IPS-11a (cell line): ENCODE results near the gene LMF1.

Experiments
- H3K4me3 ChIP-seq: one replicate; pipeline ENCODE4 v1.5.1; 2013; ENCODE audit warnings: low read depth, low read length, control low read depth

LMF1 gene

DNA sequence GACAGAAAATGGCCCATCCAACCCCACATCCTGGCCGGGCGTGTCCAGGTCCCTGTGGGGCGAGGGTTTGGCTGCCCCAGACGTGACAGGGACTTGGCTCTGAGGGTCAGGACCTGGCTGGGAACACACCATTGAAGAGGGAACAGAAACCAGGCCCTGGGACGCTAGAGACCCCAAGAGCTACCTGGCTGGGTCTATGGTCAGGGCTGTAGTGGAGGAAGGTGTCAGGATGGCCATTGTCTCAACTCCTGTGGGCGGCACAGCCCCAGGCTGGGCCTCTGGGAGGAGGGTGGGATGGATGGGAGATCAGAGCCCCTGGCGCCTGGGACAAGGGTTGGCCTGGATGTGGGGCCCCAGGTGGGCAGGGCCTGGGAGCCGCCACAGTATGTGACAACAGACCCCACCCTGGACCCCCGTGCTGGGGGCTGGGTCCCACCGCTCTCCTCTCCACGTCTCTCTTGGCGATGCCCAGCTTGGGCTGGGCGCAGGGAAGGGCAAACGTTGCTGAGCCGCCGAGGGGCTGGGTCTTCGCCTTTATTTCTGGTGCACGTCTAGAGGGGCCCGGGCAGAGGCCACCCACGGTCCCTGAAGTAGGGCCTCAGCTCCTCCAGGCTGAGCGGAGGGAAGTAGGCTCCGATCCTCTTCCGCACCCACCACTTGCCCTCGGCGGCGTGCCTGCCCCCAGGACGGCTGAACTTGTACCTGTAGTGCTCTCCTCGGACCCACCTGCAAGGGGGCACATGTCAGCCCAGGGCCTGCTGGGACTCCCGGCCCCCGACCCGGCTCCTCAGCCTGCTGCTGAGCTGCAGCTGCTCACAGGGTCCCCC is 116.6 kb downstream of the LMF1 start:
- no peak overlapping the region for H3K4me3 ChIP-seq

DNA sequence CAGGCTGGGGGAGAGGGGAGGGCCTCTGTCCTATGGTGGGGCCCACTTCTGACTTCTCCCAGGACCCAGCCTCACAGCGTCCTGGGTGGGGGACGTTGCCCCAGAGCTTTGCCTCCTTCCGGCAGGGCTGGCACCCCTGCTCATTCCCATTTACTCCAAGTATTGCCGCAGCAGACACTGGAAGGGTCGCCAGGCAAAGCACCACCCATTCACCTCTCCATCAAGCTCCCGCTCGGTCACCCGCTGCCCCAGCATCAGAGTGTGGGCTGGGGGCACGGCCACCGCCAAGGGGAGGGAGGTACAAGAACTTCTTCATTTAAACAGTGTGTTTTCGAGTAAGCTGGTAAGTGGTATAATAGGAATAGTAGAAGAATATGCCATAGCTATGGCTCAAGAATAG is 117.5 kb downstream of the LMF1 start:
- no peak overlapping the region for H3K4me3 ChIP-seq

- no peak overlapping the region for H3K4me3 ChIP-seq
These were observed 118.2 kb downstream of the LMF1 start for GRCh38 chr16:852451-853185.

GRCh38 chr16:851871-852270 is 118.9 kb downstream of the LMF1 start:
- no peak overlapping the region for H3K4me3 ChIP-seq

DNA sequence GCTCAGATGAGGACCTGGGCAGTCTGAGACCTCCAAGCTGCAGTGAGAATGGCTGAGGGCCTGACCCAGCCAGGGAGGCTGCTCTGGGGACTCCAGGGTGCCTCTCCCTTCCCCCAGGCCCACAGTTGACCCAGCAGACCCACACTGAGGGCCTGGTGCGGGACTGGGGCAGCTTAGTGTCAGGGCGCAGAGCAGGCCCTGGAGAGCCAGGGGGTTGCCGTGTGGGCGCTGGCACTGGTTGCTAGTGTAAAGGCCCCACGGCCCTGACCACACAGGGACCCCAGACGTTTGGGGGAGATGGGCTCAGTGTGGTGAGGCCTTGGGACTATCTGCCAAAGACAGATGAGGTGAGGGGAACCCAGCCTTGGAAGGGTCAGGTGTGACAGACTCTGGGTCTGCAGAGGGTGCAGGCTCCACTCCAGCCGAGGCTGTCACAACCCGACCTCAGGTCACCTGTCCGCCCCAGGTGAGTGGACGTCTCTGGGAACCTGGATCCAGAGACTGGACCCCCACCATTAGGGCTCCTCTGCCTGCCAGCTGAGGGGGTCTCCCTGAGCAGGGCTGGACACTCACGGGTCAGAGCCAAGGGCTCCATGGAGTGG is 119.5 kb downstream of the LMF1 start:
- no peak overlapping the region for H3K4me3 ChIP-seq

- H3K4me3 ChIP-seq = no peak overlapping the region
These were observed 120.1 kb downstream of the LMF1 start for GRCh38 chr16:850668-851067.

- no peak overlapping the region for H3K4me3 ChIP-seq
These were observed 122.1 kb downstream of the LMF1 start for GRCh38 chr16:848510-849253.

- no peak overlapping the region for H3K4me3 ChIP-seq
These were observed 122.9 kb downstream of the LMF1 start for GRCh38 chr16:847681-848445.

GRCh38 chr16:847151-847550 is 123.6 kb downstream of the LMF1 start:
- H3K4me3 ChIP-seq = no peak overlapping the region

DNA sequence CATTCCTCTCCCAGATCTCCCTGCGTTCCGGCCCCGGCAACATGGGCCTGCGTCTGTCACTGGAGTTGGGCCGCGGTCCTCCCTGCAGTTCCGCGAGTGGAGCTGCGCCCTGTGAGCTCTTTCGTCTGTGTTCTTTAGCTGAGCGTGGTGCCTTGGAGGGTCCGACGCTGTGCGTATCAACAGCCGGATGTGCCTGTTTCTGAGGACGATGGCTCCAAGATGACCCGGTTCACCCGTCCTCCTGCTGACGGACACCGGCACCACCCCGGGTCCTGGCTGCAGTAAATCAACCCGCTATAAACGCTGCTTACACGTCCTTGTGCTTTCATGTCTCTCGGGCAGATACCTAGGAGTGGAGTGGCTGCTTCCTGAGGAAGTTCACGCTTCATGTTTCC is 125.4 kb downstream of the LMF1 start:
- H3K4me3 ChIP-seq = no peak overlapping the region

DNA sequence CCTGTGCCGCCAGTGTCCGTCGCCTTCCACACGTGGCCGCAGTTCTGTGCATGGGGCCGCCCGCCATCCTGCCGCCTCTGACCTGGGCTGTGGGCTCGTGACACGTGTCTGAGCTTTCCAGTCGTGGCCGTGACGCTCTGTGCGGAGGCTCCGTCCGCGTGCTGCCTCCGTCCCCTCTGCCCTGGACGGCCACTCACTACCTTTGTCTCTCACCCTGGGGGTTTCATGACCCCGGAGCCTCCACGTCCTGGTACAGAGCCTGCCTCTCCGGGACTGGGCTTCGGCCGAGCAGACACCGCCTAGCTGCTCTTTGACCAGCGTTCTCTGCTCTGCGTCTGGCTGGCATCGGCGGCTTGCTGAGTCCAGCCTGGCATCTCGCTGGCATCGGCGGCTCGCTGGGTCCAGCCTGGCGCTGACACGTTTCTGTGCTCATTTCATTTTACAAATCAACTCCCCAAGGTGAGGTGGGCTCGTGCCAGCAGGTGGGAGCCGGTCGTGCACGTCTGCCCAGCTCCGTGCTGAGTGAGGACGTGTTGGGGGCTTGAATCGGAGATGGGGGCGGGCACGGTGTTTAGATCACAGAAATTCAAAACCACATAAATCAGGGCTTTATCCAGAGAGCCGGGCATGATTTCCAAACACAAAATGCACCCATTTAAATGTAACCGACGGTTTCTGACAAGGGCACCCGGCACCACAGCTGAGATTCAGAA is 126.0 kb downstream of the LMF1 start:
- H3K4me3 ChIP-seq = no peak overlapping the region

GRCh38 chr16:843771-844170 is 127.0 kb downstream of the LMF1 start:
- H3K4me3 ChIP-seq = no peak overlapping the region

DNA sequence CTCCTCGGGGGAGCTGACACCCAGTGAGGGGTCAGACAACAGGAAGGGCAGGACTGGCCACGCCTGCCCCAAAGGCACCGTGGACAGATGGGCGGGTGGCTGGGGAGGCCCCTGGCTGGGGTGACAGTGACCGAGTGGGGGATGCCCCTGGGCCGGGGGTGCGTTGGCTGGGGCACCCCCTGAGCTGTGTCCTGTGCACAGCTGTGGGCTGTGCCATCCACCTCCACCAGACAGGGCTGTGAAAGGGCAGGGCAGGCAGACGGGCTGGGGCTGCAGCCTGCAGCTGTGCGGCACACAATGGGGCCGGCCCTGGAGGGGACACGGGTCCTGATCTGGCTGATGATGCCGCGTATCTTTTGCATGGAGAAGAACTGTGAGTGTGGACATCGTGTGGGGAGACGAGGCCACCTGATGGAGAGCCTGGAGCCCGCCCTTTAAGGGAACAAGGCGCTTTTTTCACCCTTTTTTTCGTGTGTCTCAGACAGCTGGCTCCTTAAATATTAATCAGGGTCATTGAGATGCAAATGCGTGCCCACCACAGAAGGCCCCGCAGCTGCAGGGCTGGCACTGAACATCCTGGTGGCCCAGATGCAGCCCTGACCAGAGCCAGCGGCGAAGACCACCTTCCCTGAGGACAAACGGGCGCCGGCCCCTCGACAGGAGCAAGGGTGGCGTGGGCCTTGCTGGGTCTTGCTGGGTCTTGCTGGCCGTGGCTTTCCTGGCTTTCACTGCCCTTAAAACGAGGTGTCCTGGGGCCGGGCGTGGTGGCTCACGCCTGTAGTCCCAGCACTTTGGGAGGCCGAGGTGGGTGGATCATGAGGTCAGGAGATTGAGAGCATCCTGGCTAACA is 127.8 kb downstream of the LMF1 start:
- H3K4me3 ChIP-seq = no peak overlapping the region

DNA sequence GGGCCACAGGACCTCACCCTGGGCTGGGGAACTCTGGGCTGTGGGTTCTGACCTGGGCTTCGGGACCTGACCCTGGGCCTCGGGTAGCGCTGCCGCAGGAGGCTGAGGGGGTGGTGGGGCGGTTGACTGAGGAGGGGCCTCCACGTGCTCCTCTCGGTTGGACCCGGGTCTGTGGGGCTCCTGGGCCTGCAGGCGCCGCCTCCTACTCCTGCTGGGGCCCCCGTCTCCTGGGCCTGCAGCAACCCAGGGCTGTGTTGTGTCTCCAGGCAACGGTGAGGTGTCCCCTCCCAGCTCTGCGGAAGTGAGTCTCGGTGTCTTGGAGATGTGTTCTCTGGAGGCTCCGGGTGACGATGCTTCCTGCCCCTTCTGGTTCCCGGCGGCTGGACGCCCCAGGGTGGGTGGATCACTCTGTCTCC is 128.7 kb downstream of the LMF1 start:
- no peak overlapping the region for H3K4me3 ChIP-seq

GRCh38 chr16:841455-842060 is 129.2 kb downstream of the LMF1 start:
- H3K4me3 ChIP-seq = no peak overlapping the region

DNA sequence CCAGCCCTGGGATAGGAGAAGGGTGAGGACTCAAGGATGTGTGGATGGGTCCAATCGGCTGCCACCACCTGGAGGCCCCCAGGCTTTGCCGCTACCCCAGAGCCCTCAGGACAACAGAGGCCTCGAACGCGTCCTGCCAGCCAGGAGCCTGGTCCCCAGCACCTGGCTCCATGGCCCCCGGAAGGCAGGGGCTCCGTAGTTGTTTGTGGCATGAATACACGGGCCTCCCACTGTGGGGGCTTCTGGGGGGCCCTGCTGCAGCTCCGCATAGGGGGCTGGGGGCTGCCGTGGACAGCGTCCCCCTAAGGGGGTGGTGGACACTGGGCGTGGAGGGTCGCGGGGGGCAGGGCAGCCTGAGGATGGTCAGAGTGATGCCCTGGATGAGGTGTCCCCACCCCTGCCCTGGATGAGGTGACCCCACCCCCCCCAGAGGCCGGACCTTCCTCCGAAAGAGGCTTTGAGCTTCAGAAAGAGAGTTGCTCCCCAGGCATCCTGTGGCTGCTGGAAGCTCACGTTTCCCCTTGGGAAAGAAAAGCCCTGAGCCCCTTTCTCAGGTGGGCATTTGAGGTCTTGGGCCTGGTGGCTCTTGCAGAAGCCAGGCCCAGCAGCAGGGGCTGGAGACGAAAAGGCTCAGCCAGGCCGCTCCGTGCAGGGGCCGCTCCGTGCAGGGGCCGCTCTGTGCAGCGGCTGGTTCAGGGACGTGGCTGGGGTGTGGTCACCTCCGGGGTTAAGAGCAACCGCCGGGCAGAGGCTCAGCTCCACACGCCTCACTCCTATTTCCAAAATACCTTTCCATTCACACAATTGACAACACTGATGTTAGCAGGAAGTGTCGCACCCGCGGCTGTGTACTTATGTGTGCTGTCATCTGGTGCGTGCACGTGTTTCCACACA is 130.0 kb downstream of the LMF1 start:
- no peak overlapping the region for H3K4me3 ChIP-seq

DNA sequence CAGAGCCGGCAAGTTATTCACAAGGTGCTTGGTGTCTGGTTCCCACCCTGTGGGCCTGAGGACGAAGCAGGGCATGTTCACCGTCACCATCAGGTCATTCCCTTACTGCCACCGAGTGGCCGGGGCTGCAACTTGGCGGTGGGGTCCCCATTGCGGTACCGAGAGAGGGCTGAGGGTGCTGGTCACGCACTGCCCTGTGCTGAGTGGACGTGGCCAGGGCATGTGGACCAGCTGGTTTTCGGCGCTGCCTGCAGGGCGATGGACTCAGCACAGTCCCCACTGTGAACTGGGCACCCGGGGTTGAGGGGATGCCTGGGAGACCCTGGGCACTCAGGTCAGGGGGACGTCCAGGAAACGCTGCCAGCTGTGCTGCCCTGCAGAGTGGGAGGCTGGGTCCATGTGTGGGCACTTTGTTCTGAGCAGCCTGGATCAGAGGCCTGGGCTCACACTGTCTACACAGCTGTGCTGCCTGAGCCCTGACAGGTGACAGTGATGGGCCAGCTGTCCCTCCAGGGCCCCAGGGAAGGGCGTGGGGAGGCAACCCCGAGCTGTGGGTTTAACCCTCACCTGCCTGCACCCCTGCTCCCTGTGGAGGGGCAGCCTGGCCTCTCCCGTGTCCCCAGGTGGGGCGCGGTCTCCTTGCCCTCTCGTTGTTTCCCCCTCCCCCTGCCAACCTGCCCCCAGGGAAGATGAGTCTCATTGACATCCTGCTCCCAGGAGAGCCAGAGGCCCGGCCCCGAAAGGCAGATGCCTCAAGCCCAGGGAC is 131.0 kb downstream of the LMF1 start:
- no peak overlapping the region for H3K4me3 ChIP-seq
